Hepatic stellate cell (primary cell): ENCODE measurements around the gene GDPGP1.
"Not testable (repeated sequence)": the region's sequence is repeated elsewhere in the genome, so short reads cannot be mapped to it uniquely, and the experiment has no call there.

Experiments
- DNase-seq: peaks from one replicate; pipeline ENCODE4 v3.0.0; 2011; ENCODE audit warnings: low spot score

GDPGP1 gene

GRCh38 chr15:90225504-90226234 is 8.3 kb upstream of the GDPGP1 start:
- no peak for DNase-seq

DNA sequence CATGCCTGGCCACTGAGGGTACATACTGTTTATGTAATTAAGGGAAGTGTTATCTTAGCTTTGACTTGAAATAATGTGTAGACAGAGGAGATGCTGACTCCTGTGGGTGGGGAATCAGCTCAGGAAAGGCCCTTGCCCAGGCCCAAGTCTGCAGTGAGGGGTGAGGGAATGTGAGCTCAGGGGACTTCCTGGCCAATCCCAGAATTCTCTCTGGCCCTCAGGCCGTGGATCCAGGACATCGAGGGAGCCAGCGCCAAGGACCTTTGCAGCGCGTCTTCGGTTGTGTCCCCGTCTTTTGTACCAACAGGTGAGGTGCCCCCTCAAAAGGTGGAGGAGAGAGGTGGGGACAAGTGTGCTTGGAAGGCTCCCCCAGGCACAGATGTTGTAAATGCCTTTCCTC is 6.7 kb upstream of the GDPGP1 start:
- no peak for DNase-seq

GRCh38 chr15:90227816-90228772 is 5.9 kb upstream of the GDPGP1 start:
- no peak for DNase-seq

DNA sequence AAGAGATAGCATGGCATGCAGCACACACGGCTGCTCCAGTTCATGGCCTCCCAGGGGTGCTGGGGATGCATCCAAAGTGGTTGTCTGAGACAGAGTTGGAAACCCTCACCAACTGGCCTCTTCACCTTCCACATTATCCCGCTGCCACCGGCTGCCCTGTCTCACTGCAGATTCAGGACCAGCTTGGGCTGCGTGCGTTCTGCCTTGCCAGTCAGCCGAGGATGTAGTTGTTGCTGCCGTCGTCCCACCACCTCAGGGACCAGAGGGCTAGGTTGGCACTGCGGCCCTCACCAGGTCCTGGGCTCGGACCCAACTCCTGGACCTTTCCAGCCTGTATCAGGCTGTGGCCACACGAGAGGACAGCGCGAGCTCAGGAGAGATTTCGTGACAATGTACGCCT is 5.0 kb upstream of the GDPGP1 start:
- no peak for DNase-seq

GRCh38 chr15:90230071-90230494 is 3.9 kb upstream of the GDPGP1 start:
- DNase-seq = no peak

GRCh38 chr15:90230610-90231009 is 3.4 kb upstream of the GDPGP1 start:
- DNase-seq = no peak

DNA sequence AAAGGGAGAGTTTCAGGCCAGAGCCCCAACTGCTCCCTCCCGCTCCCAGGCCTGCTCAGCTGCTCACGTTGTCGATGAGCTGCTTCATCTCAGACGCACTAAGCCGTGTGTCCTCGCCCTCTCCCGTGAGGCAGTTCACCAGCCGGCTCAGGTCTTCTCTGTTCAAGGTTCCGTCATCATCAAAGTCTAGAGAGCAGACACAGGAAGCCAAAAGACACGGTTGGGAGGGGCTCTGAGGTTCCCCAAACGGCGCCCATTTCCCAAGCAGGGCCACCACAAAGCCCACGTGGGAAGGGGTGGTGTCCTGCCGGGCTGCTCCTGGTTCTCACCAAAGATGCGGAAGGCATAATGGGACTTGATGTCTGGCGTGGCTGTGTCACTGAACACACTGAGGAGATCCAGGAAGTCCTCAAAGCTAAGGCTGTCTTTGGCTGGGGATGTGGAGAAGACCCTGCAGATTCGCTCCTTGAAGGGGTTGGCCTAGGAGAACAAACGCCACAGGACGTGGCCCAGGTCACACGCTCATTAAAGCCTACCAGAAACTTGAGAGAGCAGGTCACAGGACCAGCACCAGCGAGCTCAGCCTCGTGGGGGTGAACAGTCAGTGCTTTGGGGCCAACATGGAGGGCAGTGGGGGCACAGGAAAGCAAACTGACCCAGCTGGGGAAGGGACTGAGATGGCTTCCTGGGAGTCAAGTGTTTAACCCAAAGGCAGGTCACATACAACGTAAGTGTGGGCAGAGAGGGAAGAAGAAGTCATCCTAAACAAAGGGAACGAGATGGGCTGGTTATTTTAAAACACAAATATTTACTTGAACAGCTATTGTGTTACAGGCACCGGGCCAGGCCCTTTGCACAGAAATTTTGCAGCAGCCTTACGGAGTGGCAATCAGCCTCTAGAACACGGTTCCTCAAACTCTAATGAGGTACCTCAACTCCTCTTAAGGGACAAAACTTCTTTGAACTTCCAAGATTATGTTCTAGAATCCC is 2.7 kb upstream of the GDPGP1 start:
- no peak for DNase-seq

DNA sequence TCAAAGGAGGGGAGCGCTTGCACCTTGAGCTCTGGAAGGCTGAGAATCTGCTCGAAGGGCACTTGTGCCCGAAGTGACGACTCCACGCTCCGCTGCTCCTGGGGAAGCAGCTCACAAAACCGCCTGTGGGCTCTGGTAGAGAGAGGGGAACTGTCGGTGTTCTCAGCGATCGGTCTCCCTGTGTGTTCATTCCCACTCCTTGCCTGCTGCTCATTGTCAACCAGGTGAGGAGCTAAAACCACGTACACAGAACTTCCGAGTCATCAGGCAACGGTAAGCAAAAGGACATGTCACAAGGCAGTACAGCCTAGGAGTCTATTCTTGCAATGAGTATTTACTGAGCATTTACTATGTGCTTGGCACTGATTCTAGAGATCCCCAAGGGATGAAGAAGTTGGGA is 1.8 kb upstream of the GDPGP1 start:
- no peak for DNase-seq

- DNase-seq = no peak
These were observed 1.0 kb upstream of the GDPGP1 start for GRCh38 chr15:90232941-90233386.

GRCh38 chr15:90233387-90234095 is 468 bp upstream of the GDPGP1 start, which contains the start of gene CIB1:
TSS of gene CIB1 (minus strand) at chr15:90233941. CDS start at chr15:90233885, 56 bp downstream.
- DNase-seq = peak; percentile 98

GRCh38 chr15:90239371-90239770 is 5.4 kb downstream of the GDPGP1 start:
- no peak for DNase-seq

GRCh38 chr15:90240856-90241255 is 6.8 kb downstream of the GDPGP1 start:
- no peak for DNase-seq

GRCh38 chr15:90241343-90242192 is 7.6 kb downstream of the GDPGP1 start:
- DNase-seq = no peak

- DNase-seq = no peak
These were observed 10.1 kb downstream of the GDPGP1 start for GRCh38 chr15:90243943-90244639.

GRCh38 chr15:90248789-90249202 is 14.8 kb downstream of the GDPGP1 start:
- no peak for DNase-seq

DNA sequence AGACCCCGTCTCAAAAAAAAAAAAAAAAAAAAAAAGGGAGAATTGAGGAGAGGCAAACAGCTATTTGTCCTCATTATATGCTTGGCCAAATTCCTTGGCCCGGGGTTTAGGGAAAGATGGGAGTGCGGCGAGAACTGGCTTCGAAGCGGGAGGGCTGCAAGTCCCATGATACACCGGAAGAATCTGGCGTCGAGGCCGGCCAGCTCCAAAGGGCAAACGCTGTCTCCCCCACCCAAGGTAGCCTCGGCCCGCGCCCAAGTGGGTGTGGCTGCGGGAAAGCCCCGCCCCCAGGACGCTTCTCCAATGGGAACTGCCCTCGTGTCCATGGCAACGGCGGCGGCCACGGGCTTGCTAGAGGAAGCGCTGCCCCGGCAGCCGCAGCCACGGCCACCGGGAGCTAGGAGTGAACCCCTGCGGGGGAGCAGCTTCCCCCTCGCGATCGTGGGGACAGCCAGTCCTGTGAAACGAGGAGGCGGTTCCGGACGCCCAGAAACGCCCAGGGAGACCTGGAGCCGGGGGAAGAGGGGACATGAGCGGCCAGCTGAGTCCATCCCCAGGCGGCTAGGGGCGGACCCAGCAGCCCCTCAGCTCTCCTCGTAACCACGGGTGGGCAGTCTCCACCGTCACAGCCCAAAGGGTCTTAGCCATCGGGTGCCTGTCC is 15.3 kb downstream of the GDPGP1 start, which contains the start of gene TTLL13:
Gene TTLL13 (plus strand): TSS at position 354 of the 661 bp plus-strand sequence. CDS start 1,075 bp downstream, outside the sequence.
- peak; percentile 87 for DNase-seq

GRCh38 chr15:90257776-90258175 is 23.8 kb downstream of the GDPGP1 start:
- DNase-seq = no peak

DNA sequence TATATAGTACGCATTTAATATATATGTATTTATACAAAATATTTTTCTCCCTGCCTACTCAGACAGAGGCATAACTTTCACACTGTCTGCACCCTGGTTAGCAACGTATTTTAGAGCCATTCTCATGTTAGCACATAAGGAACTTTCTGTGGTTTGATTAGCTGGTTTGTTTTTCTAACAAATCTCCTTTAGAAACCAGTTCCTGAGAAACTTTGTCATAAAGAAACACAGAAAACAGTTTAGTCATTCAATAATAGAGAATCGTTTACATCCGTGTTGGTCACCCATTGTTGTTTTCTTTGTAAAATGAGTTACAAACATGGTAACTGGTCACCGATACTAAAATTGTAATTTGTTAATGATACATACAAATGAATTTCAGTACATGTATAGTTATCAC is 25.5 kb downstream of the GDPGP1 start:
- no peak for DNase-seq

DNA sequence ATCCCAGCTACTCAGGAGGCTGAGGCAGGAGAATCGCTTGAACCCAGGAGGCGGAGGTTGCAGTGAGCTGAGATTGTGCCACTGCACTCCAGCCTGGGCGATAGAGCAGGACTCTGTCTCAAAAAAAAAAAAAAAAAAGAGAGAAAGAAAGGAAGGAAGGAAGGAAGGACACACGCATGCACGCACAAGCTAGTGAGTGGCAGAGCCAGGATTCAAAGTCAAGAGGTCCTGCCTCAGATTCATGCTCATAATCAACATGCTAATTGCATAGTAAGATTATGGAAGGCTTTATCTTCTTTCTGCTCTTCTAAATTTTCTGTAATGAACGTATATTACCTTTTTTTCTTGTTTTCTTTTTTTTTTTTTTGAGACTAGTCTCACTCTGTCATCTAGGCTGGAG is 26.7 kb downstream of the GDPGP1 start:
- DNase-seq = not testable (repeated sequence)
